A549 treated with AZD9567 at 1 μM for 4 hours (cell line): Measurements from ENCODE around the gene CTNNAL1. TPM values are rescaled to one million over a fixed set of nuclear protein-coding genes. Genes with fewer than 3 reads are reported as not detected.

Source experiments
- total RNA-seq: library from RNA; stranded (reverse); fragments of 200-300 nt; extraction: Qiagen RNA extraction; gene quantifications from 5 replicates; pipeline ENCODE4 v1.2.3, GENCODE V29; 2022; ENCODE audit not compliant: insufficient read depth

The CTNNAL1 gene, protein sequence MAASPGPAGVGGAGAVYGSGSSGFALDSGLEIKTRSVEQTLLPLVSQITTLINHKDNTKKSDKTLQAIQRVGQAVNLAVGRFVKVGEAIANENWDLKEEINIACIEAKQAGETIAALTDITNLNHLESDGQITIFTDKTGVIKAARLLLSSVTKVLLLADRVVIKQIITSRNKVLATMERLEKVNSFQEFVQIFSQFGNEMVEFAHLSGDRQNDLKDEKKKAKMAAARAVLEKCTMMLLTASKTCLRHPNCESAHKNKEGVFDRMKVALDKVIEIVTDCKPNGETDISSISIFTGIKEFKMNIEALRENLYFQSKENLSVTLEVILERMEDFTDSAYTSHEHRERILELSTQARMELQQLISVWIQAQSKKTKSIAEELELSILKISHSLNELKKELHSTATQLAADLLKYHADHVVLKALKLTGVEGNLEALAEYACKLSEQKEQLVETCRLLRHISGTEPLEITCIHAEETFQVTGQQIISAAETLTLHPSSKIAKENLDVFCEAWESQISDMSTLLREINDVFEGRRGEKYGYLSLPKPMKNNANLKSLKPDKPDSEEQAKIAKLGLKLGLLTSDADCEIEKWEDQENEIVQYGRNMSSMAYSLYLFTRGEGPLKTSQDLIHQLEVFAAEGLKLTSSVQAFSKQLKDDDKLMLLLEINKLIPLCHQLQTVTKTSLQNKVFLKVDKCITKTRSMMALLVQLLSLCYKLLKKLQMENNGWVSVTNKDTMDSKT
- 44.4 to 55.1 TPM (median 49.9 TPM) in 5 replicates for total RNA-seq

GRCh38 chr9:109012876-109013678 is at the start of gene CTNNAL1:
TSS of gene CTNNAL1 (minus strand) at chr9:109013499. CDS start at chr9:109013442, 57 bp downstream.

GRCh38 chr9:108934323-108934893 is 78.9 kb downstream of the CTNNAL1 start, which contains the start of gene ABITRAM:
TSS of gene ABITRAM (plus strand) at chr9:108934400. CDS start at chr9:108934487, 87 bp downstream.

DNA sequence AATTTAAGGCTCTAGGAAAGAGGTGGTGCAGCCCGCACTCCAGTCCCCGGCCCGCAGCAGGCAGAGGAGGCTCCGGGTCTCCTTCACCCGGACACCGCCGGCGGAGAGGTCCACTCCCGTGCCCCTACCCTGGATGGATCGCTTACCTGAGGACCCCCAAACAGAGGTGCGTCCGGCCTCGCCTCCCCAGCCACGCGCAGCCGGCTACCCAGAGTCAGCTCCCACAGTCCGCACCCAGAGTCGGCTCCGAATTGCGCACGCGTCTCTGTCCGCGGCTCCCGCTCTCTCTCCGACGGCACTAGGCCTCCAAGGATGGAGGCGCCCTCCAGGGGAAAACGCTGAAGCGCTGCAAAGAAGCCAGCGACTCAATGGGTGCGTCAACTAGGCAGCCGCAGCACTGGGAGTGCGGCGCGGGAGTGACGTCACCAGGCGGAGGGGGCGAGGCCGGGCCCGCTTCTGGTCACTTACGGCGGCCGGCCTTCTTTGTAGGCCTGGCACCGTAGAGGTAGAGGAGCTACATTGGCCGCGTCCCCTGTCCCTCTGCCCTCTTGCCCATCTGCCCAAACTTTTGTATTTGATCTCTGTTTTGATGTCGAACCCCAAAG is 79.5 kb downstream of the CTNNAL1 start, which contains the start of gene ELP1:
TSS of gene ELP1 (minus strand) at position 407 of the 605 bp plus-strand sequence. CDS start 2,978 bp downstream, outside the sequence.

Other genes starting within 250 kb of the CTNNAL1 start
- gene ACTL7B, start 157.5 kb downstream of the CTNNAL1 start, total RNA-seq, result 0.03 TPM in 1 of 5 replicates, not detected in the others
- not detected in 5 replicates for gene ACTL7A, start 151.2 kb downstream of the CTNNAL1 start, total RNA-seq
- 19.2 to 28.7 TPM (median 20.5 TPM) in 5 replicates for gene ELP1, start 79.4 kb downstream of the CTNNAL1 start, total RNA-seq
- 20.0 to 33.0 TPM (median 21.3 TPM) in 5 replicates for gene ABITRAM, start 79.1 kb downstream of the CTNNAL1 start, total RNA-seq
- gene TMEM245, start 106.4 kb upstream of the CTNNAL1 start, total RNA-seq, result 36.8 to 52.4 TPM (median 49.7 TPM) in 5 replicates
- 0.12 to 0.27 TPM (median 0.13 TPM) in 4 of 5 replicates, not detected in the other for gene FRRS1L, start 153.8 kb upstream of the CTNNAL1 start, total RNA-seq